Right lung (tissue), 5 donors: ENCODE data around the gene TNFAIP8L3. TPM values are rescaled to one million over a fixed set of nuclear protein-coding genes. Genes with fewer than 3 reads are reported as not detected.
A peak's percentile ranks its signal among the peaks of the same experiment; 100 is the strongest.

ENCODE experiments used
- DNase-seq, 2 donors: peaks; one replicate each; pipeline ENCODE4 v3.0.0-alpha.2; 2013
- polyA plus RNA-seq, 5 donors: library from polyadenylated mRNA; unstranded; fragments of 120-200 nt; gene quantifications; one replicate each; pipeline versions ENCODE4 v1.2.1 to v1.2.3, GENCODE V29; 2013; ENCODE audit warnings: inconsistent platforms in 1 of 5, low replicate concordance in 1 of 5; ENCODE audit not compliant: insufficient read length in 5 of 5, insufficient read depth in 1 of 5

The TNFAIP8L3 gene
- polyA plus RNA-seq, 5 donors = 3.0 to 4.5 (median 4.3) TPM

GRCh38 chr15:51119120-51119519, 24.4 kb upstream of the TNFAIP8L3 start:
- no peak for DNase-seq

GRCh38 chr15:51117270-51117669, 22.6 kb upstream of the TNFAIP8L3 start:
- no peak for DNase-seq

DNA sequence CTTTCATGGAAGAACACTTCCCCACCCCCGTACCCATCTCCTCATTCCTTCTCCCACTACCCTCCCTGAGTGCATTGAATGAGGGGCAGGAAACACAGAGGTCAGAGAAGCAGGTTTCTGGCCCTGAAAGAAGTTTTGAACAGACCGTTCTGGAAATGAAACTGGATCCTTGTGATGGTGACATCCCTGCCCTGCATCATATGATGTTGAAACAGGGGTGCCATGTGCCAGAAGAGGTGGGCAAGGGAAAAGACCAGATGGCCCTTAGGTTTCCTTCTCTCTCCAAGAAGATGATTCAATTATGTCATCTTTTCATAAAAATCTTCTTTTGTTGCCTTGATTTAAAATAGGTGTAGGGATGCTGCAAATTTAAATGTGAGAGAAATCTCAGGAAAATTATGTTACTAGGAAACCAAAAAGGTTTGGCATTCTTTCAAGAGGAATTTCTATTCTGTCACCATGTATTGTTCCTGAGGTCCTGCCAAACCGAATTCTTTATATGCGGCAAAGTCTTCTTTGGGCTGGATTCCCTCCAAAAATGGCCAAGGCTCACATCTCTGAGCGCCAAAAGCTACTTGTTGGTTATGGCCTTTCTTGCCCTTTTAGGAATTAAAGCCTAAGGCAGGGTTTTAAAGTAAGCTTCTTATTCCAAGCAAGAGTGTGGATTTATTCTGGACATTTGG, 19.9 kb upstream of the TNFAIP8L3 start:
- DNase-seq = no peak

- DNase-seq = no peak
These were observed 17.4 kb upstream of the TNFAIP8L3 start for GRCh38 chr15:51112078-51112477.

DNA sequence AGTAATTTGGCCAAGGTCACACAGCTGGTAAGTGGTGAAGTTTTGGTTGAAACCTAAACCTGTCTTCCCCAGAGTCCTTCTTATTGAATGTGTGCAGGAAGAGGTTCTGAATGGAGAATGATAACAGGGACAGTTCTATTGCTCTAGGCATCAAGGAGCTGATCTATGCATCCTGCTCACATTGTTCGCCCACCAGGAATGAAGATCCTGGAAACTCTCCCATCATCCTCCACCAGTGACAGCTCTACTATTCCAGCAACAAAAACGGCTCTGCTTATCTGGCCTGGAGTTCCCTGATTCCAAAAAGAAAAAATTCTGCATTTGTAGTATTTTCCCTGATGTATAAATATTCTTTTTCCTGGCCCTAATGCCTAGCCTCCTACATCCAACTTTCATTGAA, 16.4 kb upstream of the TNFAIP8L3 start:
- DNase-seq = no peak

GRCh38 chr15:51110171-51110570, 15.5 kb upstream of the TNFAIP8L3 start:
- no peak for DNase-seq

GRCh38 chr15:51108933-51109550, 14.3 kb upstream of the TNFAIP8L3 start:
- no peak for DNase-seq

DNA sequence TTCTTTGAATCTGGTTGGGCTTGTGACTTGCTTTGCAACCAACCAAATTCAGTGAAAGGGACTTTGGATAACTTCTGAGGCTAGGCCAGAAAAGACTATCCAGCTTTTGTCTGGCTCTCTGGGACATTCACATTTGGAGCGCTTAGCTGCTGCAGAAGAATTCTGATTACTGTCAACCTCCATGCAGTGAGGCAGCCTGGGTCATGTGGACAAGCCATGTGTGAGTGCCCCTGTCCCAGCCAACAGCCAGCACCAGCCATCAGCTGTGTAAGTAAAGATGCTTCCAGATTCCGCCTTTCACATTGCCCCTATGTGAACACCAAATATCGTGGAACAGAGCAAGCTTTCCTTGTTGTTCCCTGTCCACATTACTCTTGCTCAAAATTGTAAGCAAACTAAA, 12.9 kb upstream of the TNFAIP8L3 start:
- DNase-seq = no peak

DNA sequence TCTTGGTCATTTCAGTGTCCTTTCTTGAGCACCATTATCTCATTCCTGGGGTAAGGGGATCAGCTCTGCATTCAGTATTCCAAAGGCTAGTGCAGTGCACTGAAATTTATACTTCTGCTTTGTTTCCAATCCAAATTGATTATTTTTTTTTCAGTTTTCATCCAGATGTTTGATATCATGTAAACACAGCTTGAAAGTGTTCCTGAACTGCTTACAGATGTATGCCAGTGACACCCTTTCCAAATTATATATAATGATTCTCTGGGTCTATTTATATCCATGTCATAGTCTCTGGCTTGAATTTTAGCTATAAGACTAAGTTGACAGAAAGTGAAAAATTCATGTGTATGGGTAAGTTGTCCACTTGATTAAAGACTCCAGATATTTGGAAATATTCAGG, 11.8 kb upstream of the TNFAIP8L3 start:
- peak in 1 of 2 donors; percentile 39 for DNase-seq

- no peak for DNase-seq
These were observed 10.8 kb upstream of the TNFAIP8L3 start for GRCh38 chr15:51105430-51106016.

DNA sequence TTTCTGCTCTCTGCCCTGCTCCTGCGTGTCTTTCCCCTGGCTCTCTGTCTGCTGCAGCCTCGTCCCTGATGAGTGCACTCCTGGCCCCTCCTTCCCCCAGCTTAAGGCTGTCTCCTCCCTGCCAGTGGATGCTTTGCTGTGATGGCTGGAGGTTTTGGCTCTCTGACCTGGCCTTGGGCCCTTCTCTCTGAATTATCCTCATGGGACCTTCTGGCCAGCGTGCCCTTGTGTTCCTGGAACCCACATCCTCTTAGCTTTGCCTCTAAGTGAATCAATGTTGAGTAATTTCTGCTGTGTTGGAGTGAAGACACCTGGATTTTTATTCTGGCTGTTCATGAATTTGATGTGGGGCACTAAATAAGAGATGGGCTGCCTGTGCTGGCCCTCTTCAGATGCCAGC, 9.8 kb upstream of the TNFAIP8L3 start:
- peak in 1 of 2 donors; percentile 44 for DNase-seq

DNA sequence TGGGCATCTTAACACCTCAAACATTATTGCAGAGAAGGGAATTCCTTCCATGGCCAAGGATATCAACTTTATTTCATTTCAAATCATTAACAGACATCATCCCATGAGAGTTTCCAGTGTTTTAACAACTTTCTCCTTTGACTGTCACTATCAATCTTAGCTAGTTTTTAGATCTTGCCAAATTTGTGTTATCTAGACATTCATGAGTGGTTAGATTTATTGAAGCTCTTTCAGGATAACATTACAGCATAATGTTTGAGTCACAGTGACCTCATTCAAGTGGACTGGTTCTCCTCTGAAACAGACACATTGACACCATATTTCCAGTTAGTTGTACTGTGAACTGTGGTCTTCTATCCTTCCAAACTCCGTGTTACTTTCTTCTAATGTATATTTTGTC, 8.6 kb upstream of the TNFAIP8L3 start:
- no peak for DNase-seq

DNA sequence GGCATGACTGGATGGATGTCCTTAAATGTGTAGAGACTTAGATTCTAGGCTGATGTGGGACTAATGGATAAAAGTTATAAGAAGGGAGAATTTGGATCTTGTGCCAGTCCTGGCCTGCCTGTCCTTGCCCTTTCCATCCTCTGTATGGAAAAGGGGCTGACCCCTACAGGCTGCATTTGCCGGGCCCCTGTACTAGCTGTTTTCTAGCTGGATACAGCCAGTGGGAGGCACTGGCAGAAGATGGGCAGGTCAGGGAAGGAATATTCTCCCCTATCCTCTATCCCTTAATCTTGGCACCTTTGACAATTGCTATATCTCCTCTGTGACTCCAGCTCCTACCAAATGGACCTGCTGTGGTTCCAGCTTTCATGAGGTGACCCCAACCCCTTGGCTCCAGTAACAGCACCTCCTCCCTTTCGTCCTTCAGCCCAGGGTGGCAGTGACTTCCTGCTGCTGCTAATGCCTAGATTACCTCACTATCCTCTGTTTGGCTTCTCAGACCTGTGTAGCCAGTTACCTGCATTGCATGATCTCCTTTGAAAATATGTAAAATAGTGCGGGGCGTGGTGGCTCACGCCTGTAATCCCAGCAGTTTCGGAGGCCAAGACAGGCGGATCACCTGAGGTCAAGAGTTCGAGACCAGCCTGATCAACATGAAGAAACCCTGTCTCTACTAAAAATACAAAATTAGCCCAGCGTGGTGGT, 6.2 kb upstream of the TNFAIP8L3 start:
- DNase-seq = no peak

- DNase-seq = no peak
These were observed 4.5 kb upstream of the TNFAIP8L3 start for GRCh38 chr15:51099185-51099584.

DNA sequence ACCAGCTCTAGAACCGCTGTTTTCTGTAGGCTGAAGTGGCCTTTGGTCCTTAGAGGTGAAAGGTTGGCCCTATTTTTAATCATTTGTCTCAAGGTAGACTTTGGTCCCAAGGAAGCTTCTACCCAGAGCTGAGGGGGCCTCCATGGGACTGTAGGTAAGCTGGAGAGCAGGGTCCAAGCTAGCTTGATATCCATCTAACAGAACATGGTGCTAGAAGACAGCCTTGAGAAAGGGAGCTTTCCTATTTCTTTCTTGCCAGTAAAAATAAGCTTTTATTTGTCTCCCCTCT, 3.6 kb upstream of the TNFAIP8L3 start:
- DNase-seq = no peak

DNA sequence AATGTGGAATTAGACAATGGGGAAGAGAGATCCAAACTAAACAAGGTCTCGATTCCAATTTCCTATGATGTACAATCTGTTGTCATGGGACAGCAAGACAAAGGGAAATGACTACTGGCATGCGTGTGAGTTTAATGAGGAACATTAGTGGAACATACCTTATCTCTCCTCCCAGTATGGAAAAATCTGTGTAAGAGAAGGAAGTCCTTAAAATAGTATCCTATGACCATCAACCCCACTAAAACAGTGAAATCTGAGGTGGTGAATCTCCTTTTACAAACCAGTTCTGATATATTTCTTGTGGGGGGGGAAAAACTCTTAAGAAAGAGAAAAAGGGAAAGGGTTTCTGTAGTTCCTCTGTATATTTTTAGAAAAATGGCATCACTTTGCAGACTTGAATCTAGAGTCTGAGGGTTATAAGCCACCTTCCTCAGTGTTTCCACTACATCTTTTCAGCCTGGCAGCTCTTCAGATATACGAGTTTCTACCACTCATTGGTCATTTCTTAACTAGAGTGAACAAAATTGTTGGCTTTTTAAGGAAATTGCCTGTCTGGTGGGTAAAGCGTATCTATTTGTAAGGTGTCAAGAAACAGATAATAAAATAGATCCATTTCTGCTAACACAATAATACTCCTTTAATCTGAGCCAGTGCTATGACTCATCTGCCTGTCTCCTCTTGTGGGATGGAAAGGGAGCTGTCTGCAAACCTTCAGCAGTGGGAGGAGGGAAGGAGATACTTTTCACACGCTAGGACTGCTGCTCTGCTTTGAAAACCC, 3.0 kb upstream of the TNFAIP8L3 start:
- DNase-seq = no peak

DNA sequence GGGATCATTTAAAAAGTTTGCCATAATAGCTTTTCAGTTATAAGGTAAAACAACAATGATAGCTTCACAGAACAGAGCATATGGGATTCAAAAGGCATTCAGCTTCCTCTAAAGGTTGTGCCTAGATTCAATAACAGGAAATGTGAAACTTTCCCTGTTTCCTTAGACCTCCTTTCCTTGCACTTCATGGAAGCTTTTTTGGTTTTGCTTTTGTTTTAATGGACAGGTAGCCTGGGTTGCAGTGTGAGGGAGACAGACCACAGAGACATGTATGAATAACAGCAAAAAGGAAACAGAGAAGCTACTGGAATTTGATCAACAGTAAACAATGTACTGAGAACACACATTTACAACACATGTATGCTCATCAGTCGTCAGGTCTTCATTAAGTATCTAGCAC, 2.3 kb upstream of the TNFAIP8L3 start:
- no peak for DNase-seq

GRCh38 chr15:51095681-51096331, 1.1 kb upstream of the TNFAIP8L3 start:
- no peak for DNase-seq

DNA sequence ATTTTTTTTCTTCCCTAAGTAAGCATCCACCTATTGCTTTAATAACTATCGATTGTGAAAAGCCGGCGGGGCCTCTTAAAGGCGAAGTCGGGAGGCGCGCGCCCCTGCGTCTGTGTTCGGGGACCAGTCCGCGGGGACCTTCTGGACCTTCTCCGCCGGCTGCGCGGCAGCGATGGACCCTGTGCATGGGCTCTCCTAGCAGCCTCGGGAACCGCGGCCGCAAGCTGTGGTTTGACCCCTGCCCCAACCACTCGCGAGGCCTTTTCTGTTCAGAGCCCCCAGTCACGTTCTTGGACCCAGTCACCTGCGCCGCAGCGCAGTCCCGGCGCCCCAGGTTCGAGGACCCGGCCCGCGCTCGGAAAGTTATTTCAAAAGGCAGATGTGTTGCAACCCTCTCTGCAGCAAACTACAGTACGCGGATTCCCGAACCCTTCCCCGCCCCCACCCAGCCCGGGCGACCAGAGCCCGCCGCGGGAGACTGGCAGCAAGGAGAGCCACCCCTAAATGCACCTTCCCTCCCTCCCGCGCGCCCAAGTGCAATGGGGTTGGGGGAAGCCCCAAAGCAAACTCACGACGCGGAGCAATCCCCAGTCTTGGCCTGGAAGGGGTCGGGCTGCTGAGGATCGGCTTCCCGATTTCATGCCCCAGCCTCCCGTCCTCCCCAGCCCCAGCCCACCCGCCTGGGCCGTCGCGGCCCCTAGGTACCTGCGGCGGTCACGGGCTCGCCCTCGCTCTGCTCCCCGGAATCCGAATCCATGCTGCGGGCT, 684 bp downstream of the TNFAIP8L3 start:
- peak in 1 of 2 donors; percentile 36 for DNase-seq

- no peak for DNase-seq
These were observed 1.2 kb downstream of the TNFAIP8L3 start for GRCh38 chr15:51093488-51093838.

DNA sequence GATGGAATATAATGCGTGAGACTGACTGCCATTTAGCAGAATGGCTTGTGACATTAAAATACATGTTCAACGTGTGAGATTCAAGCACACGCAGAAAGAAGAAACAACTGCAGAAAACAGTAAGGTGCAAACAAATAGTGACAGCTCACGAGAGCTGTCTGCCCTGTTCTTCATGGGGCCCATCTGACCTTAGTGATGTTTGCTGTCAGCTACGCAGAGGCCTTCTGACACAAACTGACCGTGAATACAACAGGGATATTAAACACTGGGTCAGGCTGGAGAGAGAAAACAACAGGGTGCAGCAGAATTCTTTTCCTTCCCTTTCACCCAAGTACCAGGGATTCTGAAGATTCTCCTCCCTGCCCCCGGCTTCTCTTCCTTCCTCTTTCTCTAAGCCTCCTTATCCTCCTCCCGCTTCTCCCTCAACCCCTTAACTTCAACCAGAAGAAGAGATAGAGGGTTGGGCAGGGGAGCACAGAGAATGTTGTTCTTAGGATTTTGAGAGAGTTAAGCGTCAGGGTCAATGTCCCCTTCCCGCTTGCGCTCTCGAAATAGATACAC, 2.1 kb downstream of the TNFAIP8L3 start:
- DNase-seq = no peak
